ENCODE results near the gene ZSWIM6.

Gene ZSWIM6

GRCh38 chr5:61330845-61331406, 1.1 kb upstream of the ZSWIM6 start:
- in situ Hi-C loops (cut with HindIII; ENCODE audit: low sequenced_read_pairs): no loop called here

- in situ Hi-C loops (cut with HindIII; ENCODE audit: low sequenced_read_pairs): no loop called here
These were observed 296 bp downstream of the ZSWIM6 start for GRCh38 chr5:61332358-61332749.

GRCh38 chr5:61332851-61333320, 828 bp downstream of the ZSWIM6 start:
- in situ Hi-C loops (cut with HindIII; ENCODE audit: low sequenced_read_pairs): no loop called here

GRCh38 chr5:61333321-61333953, 1.4 kb downstream of the ZSWIM6 start:
- in situ Hi-C loops (cut with HindIII; ENCODE audit: low sequenced_read_pairs): no loop called here

- in situ Hi-C loops (cut with HindIII; ENCODE audit: low sequenced_read_pairs): no loop called here
These were observed 2.2 kb downstream of the ZSWIM6 start for GRCh38 chr5:61333954-61334867.

GRCh38 chr5:61334868-61335615, 3.0 kb downstream of the ZSWIM6 start:
- in situ Hi-C loops (cut with HindIII; ENCODE audit: low sequenced_read_pairs): no loop called here

GRCh38 chr5:61339764-61340163, 7.7 kb downstream of the ZSWIM6 start:
- in situ Hi-C loops (cut with HindIII; ENCODE audit: low sequenced_read_pairs): no loop called here

GRCh38 chr5:61340775-61341361, 8.8 kb downstream of the ZSWIM6 start:
- in situ Hi-C loops (cut with HindIII; ENCODE audit: low sequenced_read_pairs): no loop called here

- in situ Hi-C loops (cut with HindIII; ENCODE audit: low sequenced_read_pairs): no loop called here
These were observed 10.0 kb downstream of the ZSWIM6 start for GRCh38 chr5:61342071-61342501.

GRCh38 chr5:61344187-61344944, 12.3 kb downstream of the ZSWIM6 start:
- in situ Hi-C loops (cut with HindIII; ENCODE audit: low sequenced_read_pairs): no loop called here

- in situ Hi-C loops (cut with HindIII; ENCODE audit: low sequenced_read_pairs): no loop called here
These were observed 14.5 kb downstream of the ZSWIM6 start for GRCh38 chr5:61346511-61346910.

- in situ Hi-C loops (cut with HindIII; ENCODE audit: low sequenced_read_pairs): no loop called here
These were observed 15.0 kb downstream of the ZSWIM6 start for GRCh38 chr5:61347080-61347479.

GRCh38 chr5:61348447-61348846, 16.4 kb downstream of the ZSWIM6 start:
- in situ Hi-C loops (cut with HindIII; ENCODE audit: low sequenced_read_pairs): no loop called here

GRCh38 chr5:61349935-61350334, 17.9 kb downstream of the ZSWIM6 start:
- in situ Hi-C loops (cut with HindIII; ENCODE audit: low sequenced_read_pairs): no loop called here

GRCh38 chr5:61350535-61350934, 18.5 kb downstream of the ZSWIM6 start:
- in situ Hi-C loops (cut with HindIII; ENCODE audit: low sequenced_read_pairs): no loop called here

- in situ Hi-C loops (cut with HindIII; ENCODE audit: low sequenced_read_pairs): no loop called here
These were observed 19.7 kb downstream of the ZSWIM6 start for GRCh38 chr5:61351733-61352132.

GRCh38 chr5:61352180-61352579, 20.1 kb downstream of the ZSWIM6 start:
- in situ Hi-C loops (cut with HindIII; ENCODE audit: low sequenced_read_pairs): no loop called here

- in situ Hi-C loops (cut with HindIII; ENCODE audit: low sequenced_read_pairs): no loop called here
These were observed 20.6 kb downstream of the ZSWIM6 start for GRCh38 chr5:61352612-61353156.

- in situ Hi-C loops (cut with HindIII; ENCODE audit: low sequenced_read_pairs): no loop called here
These were observed 21.2 kb downstream of the ZSWIM6 start for GRCh38 chr5:61353293-61353692.

- in situ Hi-C loops (cut with HindIII; ENCODE audit: low sequenced_read_pairs): no loop called here
These were observed 22.1 kb downstream of the ZSWIM6 start for GRCh38 chr5:61354199-61354598.
